Activated naive CD8-positive, alpha-beta T cell treated with anti-CD3 and anti-CD28 coated beads, Interleukin-2, amount 50 U/mL, for 24 hours (primary cell): Measurements from ENCODE around the gene CDH22.

ENCODE experiments used
- ATAC-seq: fragments of 150-1000 bp; cut with Tn5 transposase; one replicate; pipeline ENCODE4 v1.10.0; 2021
- DNase-seq: peaks from one replicate; pipeline ENCODE4 v3.0.0; 2021
- H3K27ac Mint-ChIP-seq: one replicate; pipeline ENCODE4 v1.8.0; 2021; ENCODE audit warnings: mild to moderate bottlenecking, mixed read lengths
- H3K27me3 Mint-ChIP-seq: one replicate; pipeline ENCODE4 v1.8.0; 2021; ENCODE audit warnings: mixed read lengths
- H3K36me3 Mint-ChIP-seq: one replicate; pipeline ENCODE4 v1.8.0; 2021; ENCODE audit warnings: low read depth, mixed read lengths
- H3K4me1 Mint-ChIP-seq: one replicate; pipeline ENCODE4 v1.8.0; 2021; ENCODE audit warnings: mixed read lengths
- H3K4me3 Mint-ChIP-seq: one replicate; pipeline ENCODE4 v1.8.0; 2021; ENCODE audit warnings: mild to moderate bottlenecking, moderate library complexity, mixed read lengths
- H3K9me3 Mint-ChIP-seq: one replicate; pipeline ENCODE4 v1.8.0; 2021; ENCODE audit warnings: mixed read lengths

CDH22 gene

DNA sequence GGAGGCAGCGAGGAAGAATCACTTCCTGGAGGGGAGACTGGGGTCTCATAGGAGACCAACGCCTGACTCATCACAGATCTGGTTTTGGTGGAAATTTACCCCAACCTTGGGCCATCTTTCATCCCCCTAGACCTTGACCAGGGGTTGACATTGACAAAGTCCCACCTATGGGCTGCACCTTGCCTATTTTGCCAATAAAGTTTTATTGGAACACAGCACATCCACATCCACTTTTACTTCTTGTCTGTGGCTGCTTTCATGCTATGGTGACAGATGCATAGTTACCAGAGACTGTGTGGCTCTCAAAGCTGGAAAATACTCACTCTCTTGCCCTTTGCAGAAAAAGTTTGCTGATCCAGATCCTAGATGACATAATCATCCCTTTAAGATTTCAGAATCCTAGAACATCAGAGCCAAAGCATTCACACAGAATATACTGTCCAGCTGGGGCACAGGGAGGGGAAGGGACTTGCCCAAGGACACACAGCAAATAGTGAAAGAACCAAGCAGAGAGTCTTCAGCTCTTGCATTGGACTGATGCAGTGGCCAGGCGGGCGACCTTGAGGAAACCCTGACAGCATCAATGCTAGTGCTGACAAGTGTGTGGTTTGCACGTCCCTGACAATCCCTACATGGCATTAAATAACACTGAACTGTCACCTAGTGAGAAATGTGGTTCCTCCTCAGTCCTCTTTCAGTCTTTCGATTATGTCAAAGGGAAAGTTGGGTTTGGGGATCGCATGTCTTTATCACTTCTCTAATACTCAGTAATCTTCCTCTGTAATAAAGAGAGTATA lies 149.0 kb downstream of the CDH22 start:
- no peaks in the 10 kb centered on the region for H3K9me3 Mint-ChIP-seq
- no peak overlapping the region for H3K27ac Mint-ChIP-seq
- H3K27me3 Mint-ChIP-seq = peaks cover 10% of the 10 kb centered on the region
- no peaks in the 10 kb centered on the region for H3K36me3 Mint-ChIP-seq
- no peaks in the 10 kb centered on the region for H3K4me1 Mint-ChIP-seq
- no peak overlapping the region for H3K4me3 Mint-ChIP-seq
- no peak for ATAC-seq
- no peak for DNase-seq

- no peak overlapping the region for H3K27ac Mint-ChIP-seq
These were observed 149.8 kb downstream of the CDH22 start for GRCh38 chr20:46158476-46158987.

DNA sequence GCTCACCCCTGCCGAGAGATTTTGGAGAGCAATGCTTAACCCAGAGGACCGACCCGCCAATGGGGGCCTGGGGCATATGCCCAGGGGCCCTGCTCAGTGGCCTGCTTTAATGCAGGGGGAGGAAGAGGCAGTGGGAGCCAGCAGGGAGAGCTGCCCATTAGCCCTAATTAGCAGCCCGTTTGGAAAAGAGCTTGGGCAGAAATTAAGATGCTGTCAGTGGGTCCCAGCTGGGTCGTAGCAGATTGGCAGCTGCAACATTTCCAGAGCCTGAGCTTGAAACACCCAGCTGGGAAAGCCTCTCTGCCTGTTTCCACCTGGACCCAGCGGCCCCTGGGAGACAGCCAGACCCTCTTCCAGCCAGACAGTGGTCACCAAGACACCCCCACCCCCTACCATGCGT lies 150.7 kb downstream of the CDH22 start:
- Mint-ChIP-seq H3K36me3 (no peaks in the 10 kb centered on the region), H3K9me3 (no peaks in the 10 kb centered on the region), H3K4me3 (no peak overlapping the region), H3K27me3 (peaks cover 7% of the 10 kb centered on the region), H3K27ac (no peak overlapping the region), H3K4me1 (no peaks in the 10 kb centered on the region)
- no peak for ATAC-seq
- no peak for DNase-seq

More at GRCh38 chr20:46158476-46158987, 149.8 kb downstream of the CDH22 start:
- Mint-ChIP-seq H3K36me3 (no peaks in the 10 kb centered on the region), H3K4me3 (no peak overlapping the region), H3K27me3 (peaks cover 7% of the 10 kb centered on the region), H3K4me1 (no peaks in the 10 kb centered on the region), H3K9me3 (no peaks in the 10 kb centered on the region)
- ATAC-seq = no peak
- DNase-seq = no peak

GRCh38 chr20:46157076-46157592 lies 151.2 kb downstream of the CDH22 start:
- H3K9me3 Mint-ChIP-seq = no peaks in the 10 kb centered on the region
- ATAC-seq = no peak
- H3K36me3 Mint-ChIP-seq = no peaks in the 10 kb centered on the region
- no peak for DNase-seq
- H3K4me3 Mint-ChIP-seq = no peak overlapping the region
- no peaks in the 10 kb centered on the region for H3K4me1 Mint-ChIP-seq
- peaks cover 7% of the 10 kb centered on the region for H3K27me3 Mint-ChIP-seq
- H3K27ac Mint-ChIP-seq = no peak overlapping the region

GRCh38 chr20:46156065-46156464 lies 152.2 kb downstream of the CDH22 start:
- ATAC-seq (no peak), DNase-seq (no peak)
- Mint-ChIP-seq H3K27me3 (peaks cover 5% of the 10 kb centered on the region), H3K4me1 (no peaks in the 10 kb centered on the region), H3K36me3 (no peaks in the 10 kb centered on the region), H3K9me3 (no peaks in the 10 kb centered on the region), H3K27ac (no peak overlapping the region), H3K4me3 (no peak overlapping the region)

- H3K27ac Mint-ChIP-seq = no peak overlapping the region
- H3K9me3 Mint-ChIP-seq = no peaks in the 10 kb centered on the region
- peaks cover 5% of the 10 kb centered on the region for H3K27me3 Mint-ChIP-seq
- H3K36me3 Mint-ChIP-seq = no peaks in the 10 kb centered on the region
- DNase-seq = no peak
- no peak for ATAC-seq
- H3K4me1 Mint-ChIP-seq = no peaks in the 10 kb centered on the region
- no peak overlapping the region for H3K4me3 Mint-ChIP-seq
These were observed 153.5 kb downstream of the CDH22 start for GRCh38 chr20:46154796-46155195.

- Mint-ChIP-seq H3K27me3 (peaks cover 5% of the 10 kb centered on the region), H3K4me3 (no peak overlapping the region), H3K4me1 (no peaks in the 10 kb centered on the region), H3K36me3 (no peaks in the 10 kb centered on the region), H3K9me3 (no peaks in the 10 kb centered on the region), H3K27ac (no peak overlapping the region)
- ATAC-seq (no peak), DNase-seq (no peak)
These were observed 154.0 kb downstream of the CDH22 start for GRCh38 chr20:46154305-46154704.

DNA sequence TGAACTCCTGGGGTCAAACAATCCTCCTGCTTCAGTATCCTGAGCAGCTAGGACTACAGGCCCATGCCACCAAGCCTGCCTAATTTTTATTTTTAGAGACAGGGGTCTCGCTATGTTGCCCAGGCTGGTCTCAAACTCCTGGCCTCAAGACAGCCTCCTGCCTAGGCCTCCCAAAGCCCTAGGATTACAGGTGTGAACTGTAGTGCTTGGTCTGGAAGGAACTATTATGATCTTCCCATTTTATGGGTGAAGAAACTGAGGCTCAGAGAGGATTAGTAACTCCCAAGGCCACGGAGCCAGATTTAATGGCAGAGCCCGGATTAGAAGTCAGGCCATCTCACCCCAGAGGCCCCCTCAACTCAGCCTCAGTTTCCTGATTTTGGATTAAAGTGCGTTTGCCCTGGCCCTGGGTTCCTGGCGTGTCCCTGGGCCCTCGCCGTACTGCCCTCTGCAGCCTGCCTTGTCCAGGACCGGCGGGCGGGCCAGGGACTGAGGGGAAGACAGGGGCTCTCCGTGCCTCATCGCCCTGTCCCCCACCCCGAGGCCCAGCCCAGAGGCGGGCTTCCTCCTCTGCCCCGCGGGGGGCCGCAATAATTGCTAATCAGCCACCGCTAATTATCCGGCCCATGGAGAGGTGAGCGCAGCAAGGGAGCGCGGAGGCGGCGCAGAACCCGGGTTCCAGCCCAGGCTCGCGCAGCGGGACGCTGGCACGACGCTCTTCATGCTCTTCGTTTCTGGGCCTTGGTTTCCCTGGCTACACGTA lies 155.3 kb downstream of the CDH22 start:
- no peak for DNase-seq
- Mint-ChIP-seq H3K27me3 (peaks cover 3% of the 10 kb centered on the region), H3K36me3 (no peaks in the 10 kb centered on the region), H3K9me3 (no peaks in the 10 kb centered on the region), H3K4me3 (no peak overlapping the region), H3K27ac (no peak overlapping the region), H3K4me1 (no peaks in the 10 kb centered on the region)
- ATAC-seq = no peak

- H3K4me1 Mint-ChIP-seq = no peaks in the 10 kb centered on the region
- H3K27ac Mint-ChIP-seq = no peak overlapping the region
- peaks cover 3% of the 10 kb centered on the region for H3K27me3 Mint-ChIP-seq
- H3K36me3 Mint-ChIP-seq = no peaks in the 10 kb centered on the region
- H3K4me3 Mint-ChIP-seq = no peak overlapping the region
- ATAC-seq = no peak
- peak; percentile 34 for DNase-seq
- H3K9me3 Mint-ChIP-seq = no peaks in the 10 kb centered on the region
These were observed 156.4 kb downstream of the CDH22 start for GRCh38 chr20:46151936-46152335.

DNA sequence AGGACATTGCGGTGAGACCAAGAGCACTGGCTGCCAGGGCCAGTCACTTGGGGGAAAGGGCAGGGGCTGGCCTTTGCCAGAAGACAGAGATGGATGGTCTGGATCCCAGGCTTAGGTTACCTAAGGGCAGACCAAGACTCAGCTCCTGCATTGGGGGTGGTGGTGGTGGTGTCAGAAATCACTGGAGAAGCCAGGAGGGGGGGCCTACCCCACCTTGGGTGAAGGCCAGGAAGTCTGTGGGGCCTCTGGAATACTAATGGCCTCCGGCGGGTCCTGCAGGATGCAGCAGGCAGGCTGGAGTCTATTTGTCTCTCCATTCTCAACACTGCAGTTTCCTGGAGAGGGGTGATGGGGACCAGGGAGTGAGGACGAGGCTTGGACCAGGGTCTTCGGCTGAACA lies 157.4 kb downstream of the CDH22 start:
- no peak overlapping the region for H3K4me3 Mint-ChIP-seq
- no peak overlapping the region for H3K27ac Mint-ChIP-seq
- no peaks in the 10 kb centered on the region for H3K4me1 Mint-ChIP-seq
- H3K9me3 Mint-ChIP-seq = no peaks in the 10 kb centered on the region
- peaks cover 3% of the 10 kb centered on the region for H3K27me3 Mint-ChIP-seq
- DNase-seq = no peak
- no peak for ATAC-seq
- H3K36me3 Mint-ChIP-seq = no peaks in the 10 kb centered on the region

GRCh38 chr20:46148313-46149208 lies 159.7 kb downstream of the CDH22 start:
- no peaks in the 10 kb centered on the region for H3K9me3 Mint-ChIP-seq
- no peaks in the 10 kb centered on the region for H3K4me1 Mint-ChIP-seq
- no peaks in the 10 kb centered on the region for H3K36me3 Mint-ChIP-seq
- DNase-seq = no peak
- ATAC-seq = no peak
- H3K4me3 Mint-ChIP-seq = no peak overlapping the region
- H3K27me3 Mint-ChIP-seq = peaks cover under 1% of the 10 kb centered on the region
- H3K27ac Mint-ChIP-seq = no peak overlapping the region

- peaks cover 22% of the 10 kb centered on the region for H3K27me3 Mint-ChIP-seq
- ATAC-seq (no peak), DNase-seq (no peak)
- no peaks in the 10 kb centered on the region for H3K4me1 Mint-ChIP-seq
- no peak overlapping the region for H3K4me3 Mint-ChIP-seq
- no peaks in the 10 kb centered on the region for H3K9me3 Mint-ChIP-seq
- H3K27ac Mint-ChIP-seq = no peak overlapping the region
- H3K36me3 Mint-ChIP-seq = no peaks in the 10 kb centered on the region
These were observed 162.6 kb downstream of the CDH22 start for GRCh38 chr20:46145713-46146112.

DNA sequence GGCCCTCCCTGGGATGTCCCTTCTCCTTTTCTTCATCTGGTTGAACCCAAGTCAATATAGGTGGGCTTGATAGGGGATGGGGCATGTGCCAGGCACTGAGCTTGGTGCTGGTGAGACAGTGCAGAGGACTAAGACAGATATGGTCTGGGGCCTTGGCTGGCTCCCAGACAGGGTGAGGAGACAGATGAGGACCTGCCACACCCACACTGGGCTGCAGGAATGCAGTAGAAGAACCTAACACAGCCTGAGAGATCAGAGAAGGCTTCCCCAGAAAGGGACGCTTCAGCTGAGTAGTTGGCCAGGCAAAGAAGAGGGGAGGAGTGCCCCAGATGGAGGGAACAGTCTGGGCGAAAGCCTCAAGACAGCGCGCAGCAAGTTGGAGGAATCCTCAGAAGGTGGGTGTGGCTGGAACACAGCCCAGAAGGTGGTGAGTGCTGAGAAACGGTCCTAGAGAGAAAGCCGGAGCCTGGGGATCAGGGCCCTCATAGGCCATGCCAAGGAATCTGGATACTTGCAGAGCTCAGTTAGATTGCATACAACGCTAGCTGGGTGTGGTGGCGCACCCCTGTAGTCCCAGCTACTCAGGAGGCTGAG lies 163.8 kb downstream of the CDH22 start:
- Mint-ChIP-seq H3K27me3 (peaks cover 26% of the 10 kb centered on the region), H3K4me3 (no peak overlapping the region), H3K4me1 (no peaks in the 10 kb centered on the region), H3K27ac (no peak overlapping the region), H3K9me3 (no peaks in the 10 kb centered on the region), H3K36me3 (no peaks in the 10 kb centered on the region)
- DNase-seq (no peak), ATAC-seq (no peak)

DNA sequence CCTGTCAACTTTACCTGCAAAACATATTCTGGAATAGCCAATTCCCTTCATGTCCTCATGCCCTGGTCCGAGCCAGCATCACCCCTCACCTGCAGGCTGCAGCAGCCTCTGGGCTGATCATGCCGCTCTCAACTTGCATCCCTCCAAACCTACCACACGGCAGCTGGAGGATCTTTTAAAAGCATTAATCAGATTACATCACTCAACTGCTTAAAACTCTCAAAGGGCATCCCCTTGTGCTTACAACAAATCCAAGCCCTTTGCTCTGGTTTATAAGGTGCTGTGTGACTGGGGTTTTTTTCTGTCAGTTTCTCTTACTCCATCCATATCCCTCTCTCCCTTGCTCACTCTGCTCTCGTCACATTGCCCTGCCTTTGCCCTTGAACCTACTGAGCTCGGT lies 166.2 kb downstream of the CDH22 start:
- no peak overlapping the region for H3K27ac Mint-ChIP-seq
- H3K9me3 Mint-ChIP-seq = no peaks in the 10 kb centered on the region
- H3K27me3 Mint-ChIP-seq = peaks cover 36% of the 10 kb centered on the region
- no peaks in the 10 kb centered on the region for H3K36me3 Mint-ChIP-seq
- ATAC-seq = no peak
- no peak overlapping the region for H3K4me3 Mint-ChIP-seq
- no peak for DNase-seq
- no peaks in the 10 kb centered on the region for H3K4me1 Mint-ChIP-seq
